GM10266 (cell line): ENCODE measurements around the gene FGF18.
"Not testable (repeated sequence)": the region's sequence is repeated elsewhere in the genome, so short reads cannot be mapped to it uniquely, and the experiment has no call there.

Source experiments
- DNase-seq: peaks from one replicate; pipeline ENCODE4 v3.0.0; 2012; ENCODE audit errors: extremely low spot score
- CTCF ChIP-seq: IDR thresholded peaks from 2 replicates; pipeline ENCODE4 v1.5.1; 2012; ENCODE audit warnings: mild to moderate bottlenecking, low read depth; ENCODE audit not compliant: control insufficient read depth, insufficient read depth; ENCODE audit errors: missing control alignments

The FGF18 gene

GRCh38 chr5:171392585-171393159, 26.8 kb upstream of the FGF18 start:
- TF ChIP-seq CTCF, result no peak
- DNase-seq, result no peak

GRCh38 chr5:171395042-171395441, 24.4 kb upstream of the FGF18 start:
- no peak for DNase-seq
- no peak for TF ChIP-seq CTCF

- DNase-seq, result not testable (repeated sequence)
Measured at GRCh38 chr5:171396583-171396982, 22.9 kb upstream of the FGF18 start.

- no peak for DNase-seq
- TF ChIP-seq CTCF, result no peak
Measured at GRCh38 chr5:171397190-171397589, 22.3 kb upstream of the FGF18 start.

- TF ChIP-seq CTCF, result no peak
- DNase-seq, result no peak
Measured at GRCh38 chr5:171397599-171397998, 21.8 kb upstream of the FGF18 start.

- not testable (repeated sequence) for DNase-seq
Measured at GRCh38 chr5:171398660-171399059, 20.8 kb upstream of the FGF18 start.

GRCh38 chr5:171400169-171400568, 19.3 kb upstream of the FGF18 start:
- no peak for TF ChIP-seq CTCF
- DNase-seq, result no peak

- TF ChIP-seq CTCF, result no peak
- no peak for DNase-seq
Measured at GRCh38 chr5:171401167-171401947, 18.1 kb upstream of the FGF18 start.

- DNase-seq, result not testable (repeated sequence)
Measured at GRCh38 chr5:171402751-171403150, 16.7 kb upstream of the FGF18 start.
